CD14-positive monocyte (primary cell): ENCODE measurements around the gene C10orf105. TPM values are rescaled to one million over a fixed set of nuclear protein-coding genes. Genes with fewer than 3 reads are reported as not detected.

Source experiments
- DNase-seq, 3 donors: peaks; one replicate each; pipeline ENCODE4 v3.0.0-alpha.2; 2011 to 2022
- H2AFZ ChIP-seq: 2 replicates; pipeline ENCODE4 v1.6.0; 2012; ENCODE audit warnings: mild to moderate bottlenecking, low read depth, low read length, inconsistent platforms; ENCODE audit not compliant: insufficient read depth, poor library complexity, severe bottlenecking
- H3K27ac ChIP-seq, 2 donors: 1 replicate in 1 of 2; 2 replicates in 1 of 2; pipeline ENCODE4 v1.5.1; 2012 to 2013; ENCODE audit warnings: low read length in 2 of 2, control low read depth in 1 of 2, inconsistent platforms in 1 of 2, low read depth in 1 of 2, mild to moderate bottlenecking in 1 of 2
- H3K27me3 ChIP-seq, 2 donors: one replicate each; pipeline versions ENCODE4 v1.6.0 to v1.6.1; 2011 to 2013; ENCODE audit warnings: low read length in 2 of 2; ENCODE audit not compliant: control insufficient read depth in 2 of 2, insufficient read depth in 2 of 2
- H3K36me3 ChIP-seq, 2 donors: replicated peaks in 1 of 2; 1 replicate in 1 of 2; 2 replicates in 1 of 2; pipeline versions ENCODE4 v1.5.1 to v1.6.1; 2012 to 2013; ENCODE audit warnings: low read length in 2 of 2, control low read depth in 1 of 2, inconsistent platforms in 1 of 2, mild to moderate bottlenecking in 1 of 2; ENCODE audit not compliant: insufficient read depth in 2 of 2, control insufficient read depth in 1 of 2
- H3K4me1 ChIP-seq, 2 donors: 1 replicate in 1 of 2; 2 replicates in 1 of 2; pipeline versions ENCODE4 v1.5.1 to v1.6.1; 2012 to 2013; ENCODE audit warnings: low read length in 2 of 2, control low read depth in 1 of 2, inconsistent platforms in 1 of 2, mild to moderate bottlenecking in 1 of 2, moderate library complexity in 1 of 2; ENCODE audit not compliant: insufficient read depth in 2 of 2, control insufficient read depth in 1 of 2
- H3K4me2 ChIP-seq: replicated peaks from 2 replicates; pipeline ENCODE3; 2012; ENCODE audit warnings: low read length, moderate library complexity, mild to moderate bottlenecking; ENCODE audit not compliant: poor library complexity, severe bottlenecking; ENCODE audit errors: extremely low read depth
- H3K4me3 ChIP-seq, 3 experiments: fragments of 200-600 bp in 1 of 3; sonication (generic) in 1 of 3; replicated peaks in 1 of 3; 1 replicate in 2 of 3; 2 replicates in 1 of 3; pipeline ENCODE4 v1.5.1; 2011 to 2013; ENCODE audit warnings: low read length in 3 of 3, mild to moderate bottlenecking in 3 of 3, control low read depth in 2 of 3, low read depth in 2 of 3, inconsistent platforms in 1 of 3, moderate library complexity in 1 of 3
- H3K79me2 ChIP-seq: 2 replicates; pipeline ENCODE4 v1.6.0; 2012; ENCODE audit warnings: mild to moderate bottlenecking, control low read depth, inconsistent platforms, low read length, moderate library complexity; ENCODE audit not compliant: insufficient read depth
- H3K9ac ChIP-seq: 2 replicates; pipeline ENCODE4 v1.6.0; 2017; ENCODE audit warnings: low read length, mild to moderate bottlenecking; ENCODE audit not compliant: insufficient read depth, poor library complexity, severe bottlenecking
- H3K9me3 ChIP-seq, 2 donors: replicated peaks in 1 of 2; 1 replicate in 1 of 2; 2 replicates in 1 of 2; pipeline versions ENCODE4 v1.5.1 to v1.6.1; 2012 to 2013; ENCODE audit warnings: low read length in 2 of 2, control low read depth in 1 of 2; ENCODE audit not compliant: control insufficient read depth in 1 of 2, insufficient read depth in 1 of 2
- H4K20me1 ChIP-seq: 2 replicates; pipeline ENCODE4 v1.6.0; 2012; ENCODE audit warnings: mild to moderate bottlenecking, low read length, control low read depth, moderate library complexity; ENCODE audit not compliant: insufficient read depth
- H3K27ac Mint-ChIP-seq, 7 donors: one replicate each; pipeline ENCODE4 v1.8.0; 2020; ENCODE audit warnings: mild to moderate bottlenecking in 7 of 7, mixed read lengths in 7 of 7, moderate library complexity in 6 of 7, inconsistent platforms in 2 of 7
- H3K27me3 Mint-ChIP-seq, 3 donors: one replicate each; pipeline ENCODE4 v1.8.0; 2021 to 2022; ENCODE audit warnings: low read depth in 3 of 3, mild to moderate bottlenecking in 3 of 3, mixed read lengths in 3 of 3, moderate library complexity in 3 of 3, inconsistent platforms in 1 of 3
- H3K36me3 Mint-ChIP-seq, 2 donors: one replicate each; pipeline ENCODE4 v1.8.0; 2020; ENCODE audit warnings: mixed read lengths in 2 of 2, inconsistent platforms in 1 of 2, mild to moderate bottlenecking in 1 of 2
- H3K4me1 Mint-ChIP-seq: one replicate; pipeline ENCODE4 v1.8.0; 2020; ENCODE audit warnings: mild to moderate bottlenecking, mixed read lengths
- H3K4me3 Mint-ChIP-seq, 2 donors: one replicate each; pipeline ENCODE4 v1.8.0; 2020; ENCODE audit warnings: mild to moderate bottlenecking in 2 of 2, mixed read lengths in 2 of 2, moderate library complexity in 1 of 2
- H3K9me3 Mint-ChIP-seq, 7 donors: one replicate each; pipeline ENCODE4 v1.8.0; 2020 to 2022; ENCODE audit warnings: mixed read lengths in 7 of 7, mild to moderate bottlenecking in 6 of 7, moderate library complexity in 6 of 7, inconsistent platforms in 2 of 7
- WGBS: methylation state at CpG from one replicate; pipeline ENCODE4 v1.1.5; 2013; ENCODE audit warnings: missing lambda C conversion rate; ENCODE audit not compliant: insufficient coverage; 5-methylcytosine and 5-hydroxymethylcytosine counted together
- intact Hi-C, 2 donors: fragments of 100-400 bp; cut with micrococcal nuclease; formaldehyde crosslinking; loops; one replicate each; pipeline versions ENCODE4 v1.15.0 to v1.15.1; 2023
- polyA plus RNA-seq, 3 donors: library from polyadenylated mRNA; depleted of rRNA in 1 of 3; unstranded in 2 of 3; stranded (reverse) in 1 of 3; fragments of 300-500 nt in 2 of 3; fragments of >200 nt in 1 of 3; fragmentation: Illumina TruSeq in 2 of 3; gene quantifications; 1 replicate in 2 of 3; 2 replicates in 1 of 3; pipeline ENCODE4 v1.2.3, GENCODE V29; 2012 to 2021
- TF ChIP-seq, protein P1 (sequence below): fragments of 200-600 bp; IDR thresholded peaks from one replicate; pipeline ENCODE4 v1.8.0; 2022; ENCODE audit warnings: antibody characterized with exemption, mild to moderate bottlenecking

The C10orf105 gene
- polyA plus RNA-seq, 3 donors = 0.18 to 2.4 (median 0.48) TPM

GRCh38 chr10:71677261-71677660 lies 42.3 kb downstream of the C10orf105 start:
- intact Hi-C loops = no loop called here
- H3K4me1 Mint-ChIP-seq = peaks cover 21% of the 10 kb centered on the region

DNA sequence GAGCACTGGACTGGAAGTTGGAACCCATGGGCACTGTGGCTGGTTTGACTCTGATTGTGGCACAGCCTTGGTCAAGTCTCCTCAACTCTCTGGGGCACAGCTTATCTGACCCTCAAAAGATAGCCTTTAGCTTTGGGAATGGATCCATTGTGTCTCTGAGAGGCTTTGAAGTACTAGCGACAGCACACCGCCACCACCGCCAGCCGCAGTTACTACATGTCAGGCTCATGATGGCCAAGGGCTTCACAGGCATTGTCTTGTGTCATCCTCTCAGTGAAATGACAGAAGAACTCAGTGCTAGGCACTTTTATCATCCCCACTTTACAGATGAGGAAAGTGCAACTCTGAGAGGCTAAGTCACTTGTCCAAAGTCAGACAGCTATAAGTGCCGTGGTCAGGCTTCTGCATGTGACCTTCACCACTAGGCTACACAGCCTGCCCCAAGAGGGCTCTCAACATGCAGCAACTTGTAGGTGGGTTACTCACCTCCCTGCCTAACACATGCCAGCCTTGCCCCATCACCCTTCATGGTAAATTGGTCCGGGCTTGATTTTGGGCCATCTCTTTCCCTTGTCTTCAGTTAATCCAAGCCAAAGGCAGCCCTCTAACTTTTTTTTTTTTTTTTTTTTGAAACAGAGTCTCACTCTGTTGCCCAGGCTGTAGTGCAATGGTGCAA lies 44.1 kb downstream of the C10orf105 start:
- intact Hi-C loops = no loop called here
- H3K4me3 Mint-ChIP-seq = no peak overlapping the region
- H3K27ac Mint-ChIP-seq = no peak overlapping the region
- DNase-seq = no peak
- H3K9ac ChIP-seq = no peak overlapping the region
- 97% methylated on average over 6 of the region's 6 CpGs for WGBS
- H3K9me3 Mint-ChIP-seq = peaks cover 0 to 2% (median 0%) of the 10 kb centered on the region in 7 donors
- H3K79me2 ChIP-seq = no peaks in the 10 kb centered on the region
- TF ChIP-seq, protein P1, sequence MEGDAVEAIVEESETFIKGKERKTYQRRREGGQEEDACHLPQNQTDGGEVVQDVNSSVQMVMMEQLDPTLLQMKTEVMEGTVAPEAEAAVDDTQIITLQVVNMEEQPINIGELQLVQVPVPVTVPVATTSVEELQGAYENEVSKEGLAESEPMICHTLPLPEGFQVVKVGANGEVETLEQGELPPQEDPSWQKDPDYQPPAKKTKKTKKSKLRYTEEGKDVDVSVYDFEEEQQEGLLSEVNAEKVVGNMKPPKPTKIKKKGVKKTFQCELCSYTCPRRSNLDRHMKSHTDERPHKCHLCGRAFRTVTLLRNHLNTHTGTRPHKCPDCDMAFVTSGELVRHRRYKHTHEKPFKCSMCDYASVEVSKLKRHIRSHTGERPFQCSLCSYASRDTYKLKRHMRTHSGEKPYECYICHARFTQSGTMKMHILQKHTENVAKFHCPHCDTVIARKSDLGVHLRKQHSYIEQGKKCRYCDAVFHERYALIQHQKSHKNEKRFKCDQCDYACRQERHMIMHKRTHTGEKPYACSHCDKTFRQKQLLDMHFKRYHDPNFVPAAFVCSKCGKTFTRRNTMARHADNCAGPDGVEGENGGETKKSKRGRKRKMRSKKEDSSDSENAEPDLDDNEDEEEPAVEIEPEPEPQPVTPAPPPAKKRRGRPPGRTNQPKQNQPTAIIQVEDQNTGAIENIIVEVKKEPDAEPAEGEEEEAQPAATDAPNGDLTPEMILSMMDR = no peak
- peaks cover 13 to 16% of the 10 kb centered on the region in 2 donors for H3K36me3 Mint-ChIP-seq
- H3K27ac ChIP-seq = no peak overlapping the region
- H3K4me1 ChIP-seq = peaks cover 15 to 23% of the 10 kb centered on the region in 2 donors
- no peaks in the 10 kb centered on the region for H4K20me1 ChIP-seq
- no peak overlapping the region for H3K4me3 ChIP-seq
- H3K36me3 ChIP-seq = no peaks in the 10 kb centered on the region
- H3K9me3 ChIP-seq = no peaks in the 10 kb centered on the region
- H3K4me2 ChIP-seq = no peak overlapping the region
- no peaks in the 10 kb centered on the region for H3K27me3 ChIP-seq
- H2AFZ ChIP-seq = no peak overlapping the region
- peaks cover 3 to 9% (median 6%) of the 10 kb centered on the region in 3 donors for H3K27me3 Mint-ChIP-seq
- H3K4me1 Mint-ChIP-seq = peaks cover 21% of the 10 kb centered on the region

More at GRCh38 chr10:71677261-71677660, 42.3 kb downstream of the C10orf105 start:
- Histone ChIP-seq H2AFZ (no peak overlapping the region), H3K4me3 (no peak overlapping the region), H3K9me3 (no peaks in the 10 kb centered on the region), H3K27ac (no peak overlapping the region), H3K79me2 (no peaks in the 10 kb centered on the region), H3K27me3 (no peaks in the 10 kb centered on the region), H3K9ac (no peak overlapping the region), H3K4me1 (peaks cover 15 to 22% of the 10 kb centered on the region in 2 donors), H4K20me1 (no peaks in the 10 kb centered on the region), H3K4me2 (no peak overlapping the region), H3K36me3 (no peaks in the 10 kb centered on the region)
- Mint-ChIP-seq H3K9me3 (peaks cover 0 to 2% (median 0%) of the 10 kb centered on the region in 7 donors), H3K27me3 (peaks cover 8 to 10% (median 10%) of the 10 kb centered on the region in 3 donors), H3K36me3 (peaks cover 13 to 16% of the 10 kb centered on the region in 2 donors), H3K4me3 (no peak overlapping the region), H3K27ac (no peak overlapping the region)
- TF ChIP-seq, protein P1 = no peak
- no peak for DNase-seq
- 96% methylated on average over 16 of the region's 17 CpGs for WGBS
